ENCODE measurements around the gene CASP2.
A peak's percentile ranks its signal among the peaks of the same experiment; 100 is the strongest.
"Not testable (repeated sequence)": the region's sequence is repeated elsewhere in the genome, so short reads cannot be mapped to it uniquely, and the experiment has no call there.

The CASP2 gene

DNA sequence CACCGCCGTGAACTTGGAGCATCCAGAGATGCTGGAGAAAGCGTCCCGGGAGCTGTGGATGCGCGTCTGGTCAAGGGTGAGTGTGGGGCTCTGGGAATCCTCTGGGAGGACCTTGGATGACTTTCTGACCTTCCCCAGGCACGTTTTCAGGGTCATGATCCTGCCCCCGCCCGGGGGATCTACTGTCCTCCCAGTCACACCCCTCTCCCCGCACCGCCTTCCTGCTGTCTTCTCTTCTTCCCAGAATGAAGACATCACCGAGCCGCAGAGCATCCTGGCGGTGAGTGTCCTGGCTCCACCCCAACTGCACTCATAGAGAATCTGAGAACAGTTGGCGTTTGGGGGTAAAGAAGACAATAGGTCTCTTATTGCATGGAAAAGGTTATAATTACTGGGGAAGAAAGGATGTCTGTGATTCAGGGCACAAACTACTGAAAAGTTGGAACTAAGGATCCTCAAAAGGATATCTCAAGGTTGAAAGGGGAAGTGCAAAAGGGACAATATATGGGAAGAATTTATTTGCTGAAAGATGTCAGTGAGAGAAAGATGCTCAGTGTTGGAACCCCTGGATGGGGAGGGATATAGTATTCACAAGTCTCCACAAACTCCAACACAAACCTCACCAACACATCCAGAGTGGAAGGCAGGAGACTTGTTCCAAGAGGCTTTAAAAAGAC is 23.0 kb upstream of the CASP2 start:
- DNase-seq (ENCODE audit: low spot score) = no peak

DNA sequence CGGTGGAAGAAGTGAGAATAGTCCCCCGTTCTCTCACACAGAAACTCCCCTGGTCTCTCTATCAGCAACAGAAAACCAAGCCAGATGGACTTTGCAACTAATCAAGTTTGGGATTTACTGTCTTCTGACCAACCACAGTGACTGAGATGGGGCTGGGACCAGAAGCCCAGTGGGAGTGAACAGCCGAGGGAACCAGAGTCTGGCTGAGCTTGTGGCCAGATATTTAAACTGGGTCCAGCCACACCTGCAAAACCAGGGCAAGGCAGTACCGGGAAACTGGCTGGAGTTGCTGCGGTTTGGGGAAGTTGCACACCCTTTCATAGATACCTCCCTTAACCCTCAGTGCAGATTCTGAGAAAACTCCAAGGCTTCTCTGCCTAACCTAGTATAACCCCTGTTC is 18.9 kb upstream of the CASP2 start:
- DNase-seq (ENCODE audit: low spot score) = no peak

DNA sequence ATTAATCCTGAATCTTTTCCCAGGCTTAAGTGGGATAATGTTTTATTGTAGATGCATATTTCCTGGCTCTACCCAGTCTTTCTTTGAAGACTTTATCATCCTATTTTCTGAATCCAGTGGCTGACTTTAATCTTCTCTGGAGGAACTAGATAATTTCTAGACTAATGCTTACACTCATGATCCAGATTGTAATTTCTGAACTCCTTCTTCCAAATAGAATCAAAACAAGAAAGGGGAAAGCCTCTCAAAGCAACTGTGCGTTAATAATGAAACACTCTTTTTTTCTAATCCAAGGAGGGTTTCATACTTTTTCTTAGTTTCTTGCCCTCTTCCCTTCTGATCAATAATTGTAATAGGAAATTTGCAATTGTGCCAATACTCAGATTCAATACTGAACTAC is 16.9 kb upstream of the CASP2 start:
- no peak for DNase-seq (ENCODE audit: low spot score)

DNA sequence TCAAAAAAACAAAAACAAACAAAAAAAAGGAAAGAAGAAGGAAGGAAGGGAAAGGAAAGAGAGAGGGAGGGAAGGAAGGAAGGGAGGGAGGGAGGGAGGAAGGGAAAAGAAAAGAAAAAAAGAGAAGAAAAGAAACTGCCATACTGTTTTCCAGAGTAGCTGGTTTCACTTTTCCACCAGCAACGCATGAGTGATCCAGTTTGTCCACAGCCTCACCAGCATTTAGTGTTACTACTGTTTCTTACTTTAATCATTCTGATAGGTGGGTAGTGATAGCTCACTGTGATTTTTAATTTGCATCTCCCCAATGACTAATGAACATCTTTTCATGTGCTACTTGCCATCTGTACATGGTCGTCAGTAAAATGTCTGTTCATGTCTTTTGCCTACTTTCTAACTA is 15.3 kb upstream of the CASP2 start:
- no peak for DNase-seq (ENCODE audit: low spot score)

DNA sequence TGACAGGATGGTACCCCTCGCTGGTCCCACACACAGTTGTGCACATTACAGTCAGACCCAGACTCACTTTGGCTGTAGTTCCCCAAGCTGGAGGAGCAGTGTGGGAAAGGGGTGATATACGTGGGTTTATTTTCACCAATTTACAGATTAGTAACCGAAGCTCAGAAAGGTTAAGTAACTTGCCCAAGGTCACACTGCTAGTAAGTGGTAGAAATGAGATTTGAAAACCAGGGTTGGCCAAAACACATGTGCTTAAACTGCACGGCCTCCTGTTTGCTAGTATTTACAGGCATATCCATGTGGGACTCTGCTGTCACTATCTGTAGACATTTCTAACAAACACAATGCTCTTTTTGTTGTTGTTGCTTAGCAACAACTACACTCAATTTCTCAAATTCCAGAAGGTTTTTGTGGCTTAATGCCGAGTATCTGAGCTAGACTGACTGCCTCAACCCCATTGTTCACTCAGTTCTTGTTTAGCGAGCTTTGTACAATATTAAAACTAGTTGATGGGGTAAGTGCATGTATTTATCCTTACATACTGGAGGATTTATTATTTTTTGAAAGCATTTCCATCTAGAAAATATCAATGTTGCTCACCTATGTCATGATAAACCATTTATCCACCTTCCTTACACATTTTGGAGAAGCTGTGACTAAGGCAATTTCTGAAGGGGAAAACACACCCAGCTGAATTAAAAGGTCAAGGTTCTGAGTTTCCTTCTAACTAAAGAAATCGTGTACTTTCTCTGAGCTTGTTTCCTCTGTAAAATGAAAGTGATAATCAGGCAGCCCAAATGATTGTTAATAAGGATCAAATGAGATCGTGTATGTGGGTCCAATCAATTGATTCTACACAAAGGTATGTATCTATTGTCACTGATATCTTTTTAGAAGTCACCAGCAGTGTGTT is 8.7 kb upstream of the CASP2 start:
- DNase-seq (ENCODE audit: low spot score) = peak; percentile 54

DNA sequence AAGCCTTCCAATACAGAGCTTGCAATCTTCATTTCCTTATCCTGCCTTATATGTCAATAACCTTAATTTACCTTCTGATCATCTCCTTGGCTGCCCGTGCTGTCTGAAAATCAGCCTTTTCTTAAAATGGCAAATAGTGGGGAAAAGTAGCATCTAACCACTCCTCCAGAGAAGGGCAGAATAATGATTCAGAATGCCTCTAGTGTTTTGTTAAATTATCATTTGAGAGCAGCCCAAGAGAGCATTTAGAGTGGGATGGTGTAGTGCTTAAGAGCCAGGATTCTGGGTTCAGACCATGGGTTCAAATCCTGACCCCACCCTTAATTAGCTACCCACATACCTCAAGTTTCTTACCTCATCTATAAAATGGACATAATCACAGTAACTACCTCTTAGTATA is 8.0 kb upstream of the CASP2 start:
- DNase-seq (ENCODE audit: low spot score) = no peak

DNA sequence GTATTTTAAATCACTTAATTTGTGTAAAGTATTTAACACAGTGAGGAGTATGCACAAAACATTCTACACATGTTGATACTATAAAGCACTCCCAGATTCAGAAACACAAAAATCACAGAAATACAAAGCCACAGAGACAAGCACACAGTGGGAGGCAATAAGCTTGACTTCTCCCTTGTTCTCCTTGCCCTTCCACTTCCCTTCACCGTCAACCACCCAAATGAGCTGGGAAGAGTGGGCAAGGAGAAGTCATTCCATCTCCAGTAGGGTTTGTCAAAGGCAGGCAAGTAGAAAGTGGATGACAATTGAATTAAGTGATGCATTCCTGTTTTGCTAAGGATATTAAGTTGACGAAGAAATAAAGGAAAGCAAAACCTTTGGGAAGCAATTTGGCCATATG is 7.6 kb upstream of the CASP2 start:
- no peak for DNase-seq (ENCODE audit: low spot score)

DNA sequence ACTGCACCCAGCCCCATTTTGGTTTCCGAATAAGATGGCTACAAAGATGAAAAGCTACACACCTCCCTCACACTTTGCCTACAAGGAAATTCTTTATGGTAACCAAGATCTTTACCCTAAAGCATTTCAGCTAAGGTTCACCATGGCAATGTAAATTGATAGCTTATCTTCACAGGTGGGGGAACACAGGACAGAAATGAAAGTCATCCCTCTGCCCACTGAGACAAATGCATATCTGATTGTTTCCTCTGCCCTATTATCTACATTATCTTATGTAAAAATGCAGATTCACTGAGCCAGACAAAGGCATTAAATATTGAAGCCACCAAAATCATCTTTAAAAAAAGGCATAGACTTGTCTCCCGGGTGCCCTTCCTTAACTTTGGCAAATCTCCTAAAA is 6.6 kb upstream of the CASP2 start:
- DNase-seq (ENCODE audit: low spot score) = no peak

DNA sequence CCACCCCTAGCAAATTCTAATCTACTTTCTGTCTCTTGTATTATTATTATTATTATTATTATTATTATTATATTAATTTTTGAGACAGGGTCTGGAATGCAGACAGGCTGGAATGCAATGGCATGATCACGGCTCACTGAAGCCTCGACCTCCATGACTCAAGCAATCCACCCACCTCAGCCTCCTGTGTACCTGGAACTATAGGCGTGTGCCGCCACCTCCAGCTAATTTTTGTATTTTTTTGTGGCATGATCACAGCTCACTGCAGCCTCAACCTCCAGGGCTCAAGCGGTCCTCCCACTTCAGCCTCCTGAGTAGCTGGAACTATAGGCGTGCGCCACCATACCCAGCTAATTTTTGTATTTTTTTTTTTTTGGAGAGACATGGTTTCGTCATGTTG is 6.0 kb upstream of the CASP2 start:
- no peak for DNase-seq (ENCODE audit: low spot score)

DNA sequence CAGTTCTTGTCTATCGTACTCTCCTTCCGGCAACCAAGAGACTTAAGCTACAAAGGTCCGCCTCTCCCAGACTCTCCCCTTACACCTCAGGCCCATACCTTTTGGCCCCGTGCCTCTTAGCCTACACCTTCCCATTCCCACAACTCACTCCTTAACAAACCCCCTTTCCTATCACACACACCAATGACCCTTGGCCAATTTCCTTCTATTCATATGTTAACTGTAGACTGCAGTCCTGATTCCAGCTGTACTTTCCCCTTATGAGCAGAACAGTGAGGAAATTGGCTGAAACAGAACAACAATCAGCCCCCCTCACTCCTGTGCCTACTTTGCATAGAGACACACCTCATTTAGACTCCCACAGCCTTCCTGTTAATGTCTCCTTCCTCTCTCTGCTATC is 4.8 kb upstream of the CASP2 start:
- DNase-seq (ENCODE audit: low spot score) = no peak

DNA sequence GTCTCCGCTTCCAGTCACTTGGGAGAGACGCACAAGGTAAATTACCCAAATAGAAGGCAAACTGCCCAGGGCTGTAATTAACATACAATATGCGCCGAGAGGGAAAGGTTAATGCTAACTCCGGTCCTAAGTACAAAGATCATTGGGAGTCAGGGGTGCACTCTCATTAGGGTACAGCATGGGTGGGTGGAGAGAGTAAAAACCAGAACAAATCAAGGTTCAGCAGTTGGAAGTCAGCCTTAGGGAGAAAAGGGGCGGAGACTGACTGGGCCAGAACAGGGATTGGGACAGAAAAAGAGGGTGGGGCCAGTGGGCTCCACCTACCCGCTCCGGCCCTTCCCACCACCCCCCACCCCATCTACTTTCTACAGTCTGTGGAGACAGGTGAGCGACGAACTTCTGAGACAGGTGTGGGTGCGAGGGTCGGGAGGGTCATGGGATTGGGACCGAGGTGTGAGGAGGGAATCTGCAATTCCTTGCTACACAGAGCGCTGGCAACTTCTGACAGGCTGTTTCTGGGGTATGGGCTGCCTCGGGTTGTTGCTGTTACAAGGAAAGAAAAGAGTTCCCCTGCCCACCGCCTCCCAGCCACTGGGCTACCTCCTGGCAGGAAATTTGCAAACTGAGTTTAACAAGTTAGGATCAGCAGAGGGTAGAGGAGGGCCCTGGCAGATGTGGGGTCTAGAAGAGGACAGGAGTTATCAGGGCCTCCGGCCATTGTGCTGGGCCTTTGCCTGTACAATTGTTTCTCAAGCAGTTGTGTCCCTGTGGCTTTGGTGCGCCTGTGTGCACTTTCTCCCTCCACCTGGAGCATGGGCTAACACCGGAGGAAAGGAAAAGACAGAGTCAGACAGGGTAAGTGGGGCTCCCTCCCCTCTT is 3.3 kb upstream of the CASP2 start, which contains the start of gene TMEM139:
Gene TMEM139 (plus strand): TSS at position 368 of the 879 bp plus-strand sequence. CDS start 1,000 bp downstream, outside the sequence.
- no peak for DNase-seq (ENCODE audit: low spot score)

DNA sequence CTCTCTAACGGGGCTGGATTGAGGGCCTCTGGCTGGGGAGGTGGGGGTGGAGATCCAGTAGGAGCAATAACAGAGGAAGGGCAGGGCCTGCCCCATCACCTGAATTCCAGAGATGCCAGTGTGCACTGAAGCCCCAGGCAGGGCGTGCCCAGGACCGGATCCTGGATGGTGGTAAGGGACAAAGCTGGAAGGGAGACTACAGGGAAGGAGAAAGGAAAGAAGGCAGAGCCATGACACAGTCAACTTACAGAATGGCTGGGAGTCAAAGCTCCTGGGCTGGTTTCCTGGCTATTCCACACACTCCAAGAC is 2.7 kb upstream of the CASP2 start:
- DNase-seq (ENCODE audit: low spot score) = no peak

DNA sequence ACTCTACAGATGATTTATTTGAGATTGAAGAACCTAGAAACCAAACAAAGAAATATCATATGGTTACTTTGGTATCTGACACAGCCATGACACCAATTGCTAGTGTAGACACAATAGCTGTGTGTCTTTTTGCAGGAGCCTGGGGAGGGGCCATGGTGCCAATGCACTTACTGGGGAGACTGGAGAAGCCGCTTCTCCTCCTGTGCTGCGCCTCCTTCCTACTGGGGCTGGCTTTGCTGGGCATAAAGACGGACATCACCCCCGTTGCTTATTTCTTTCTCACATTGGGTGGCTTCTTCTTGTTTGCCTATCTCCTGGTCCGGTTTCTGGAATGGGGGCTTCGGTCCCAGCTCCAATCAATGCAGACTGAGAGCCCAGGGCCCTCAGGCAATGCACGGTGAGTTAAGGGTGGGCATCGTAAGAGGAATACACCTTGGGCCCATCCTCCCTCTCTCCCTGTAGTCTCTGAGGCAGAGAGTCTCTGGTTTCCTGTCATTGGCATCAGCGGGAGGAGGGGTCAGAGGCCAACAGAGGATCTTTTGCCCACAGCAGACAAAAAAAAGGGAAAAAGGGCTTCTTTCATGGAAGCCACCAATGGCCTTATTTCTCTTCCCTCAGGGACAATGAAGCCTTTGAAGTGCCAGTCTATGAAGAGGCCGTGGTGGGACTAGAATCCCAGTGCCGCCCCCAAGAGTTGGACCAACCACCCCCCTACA is 2.2 kb upstream of the CASP2 start:
- no peak for DNase-seq (ENCODE audit: low spot score)

DNA sequence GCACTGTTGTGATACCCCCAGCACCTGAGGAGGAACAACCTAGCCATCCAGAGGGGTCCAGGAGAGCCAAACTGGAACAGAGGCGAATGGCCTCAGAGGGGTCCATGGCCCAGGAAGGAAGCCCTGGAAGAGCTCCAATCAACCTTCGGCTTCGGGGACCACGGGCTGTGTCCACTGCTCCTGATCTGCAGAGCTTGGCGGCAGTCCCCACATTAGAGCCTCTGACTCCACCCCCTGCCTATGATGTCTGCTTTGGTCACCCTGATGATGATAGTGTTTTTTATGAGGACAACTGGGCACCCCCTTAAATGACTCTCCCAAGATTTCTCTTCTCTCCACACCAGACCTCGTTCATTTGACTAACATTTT is 1.6 kb upstream of the CASP2 start:
- no peak for DNase-seq (ENCODE audit: low spot score)

DNA sequence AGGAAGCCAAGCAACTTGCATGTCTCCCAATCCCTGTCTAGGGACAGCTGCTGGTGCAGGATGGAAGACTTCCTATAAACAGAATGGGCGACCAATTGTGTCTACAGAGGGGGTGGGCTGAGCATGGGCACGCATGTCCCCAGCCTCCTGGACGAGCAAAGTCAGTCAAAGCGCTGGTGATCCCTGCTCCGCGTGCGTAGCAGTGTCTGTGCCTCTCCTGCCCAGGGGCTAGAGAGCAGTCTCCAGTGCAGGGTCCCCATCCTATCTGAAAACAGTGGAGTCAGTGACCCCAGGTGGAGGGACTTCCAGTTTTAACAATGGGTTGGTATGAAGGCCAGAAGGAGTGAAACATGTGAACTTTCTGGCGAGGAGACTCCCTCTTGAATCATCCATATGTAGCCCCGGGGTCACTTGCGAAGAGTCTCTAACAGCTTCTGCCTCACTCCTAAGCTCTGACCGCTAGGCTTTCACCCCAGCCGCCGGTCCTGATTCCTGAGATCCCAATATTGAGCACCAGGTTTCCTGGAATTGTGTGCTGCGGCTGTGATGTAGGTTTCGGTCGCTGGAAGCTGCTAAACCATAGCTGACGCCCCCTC is 714 bp upstream of the CASP2 start:
- no peak for DNase-seq (ENCODE audit: low spot score)

DNA sequence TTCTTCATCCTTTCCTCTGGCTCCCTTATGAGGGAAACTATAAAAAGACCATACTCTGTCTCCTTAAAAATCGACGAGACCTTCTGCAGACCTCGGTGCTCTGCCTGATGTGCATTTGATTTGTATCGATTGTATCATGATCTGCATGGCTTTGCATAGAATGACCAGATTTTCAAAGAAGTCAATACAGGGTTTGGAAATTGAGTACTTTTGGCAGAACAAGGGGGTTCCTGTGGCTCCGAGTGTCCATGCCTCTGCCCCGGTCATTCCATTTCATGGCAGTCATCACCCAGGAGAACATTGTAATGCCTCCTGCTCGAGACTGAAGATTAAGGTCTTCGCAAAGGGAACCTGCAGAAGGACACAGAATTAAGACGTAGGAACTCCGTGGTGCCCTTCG is 685 bp downstream of the CASP2 start:
- DNase-seq (ENCODE audit: low spot score) = no peak

DNA sequence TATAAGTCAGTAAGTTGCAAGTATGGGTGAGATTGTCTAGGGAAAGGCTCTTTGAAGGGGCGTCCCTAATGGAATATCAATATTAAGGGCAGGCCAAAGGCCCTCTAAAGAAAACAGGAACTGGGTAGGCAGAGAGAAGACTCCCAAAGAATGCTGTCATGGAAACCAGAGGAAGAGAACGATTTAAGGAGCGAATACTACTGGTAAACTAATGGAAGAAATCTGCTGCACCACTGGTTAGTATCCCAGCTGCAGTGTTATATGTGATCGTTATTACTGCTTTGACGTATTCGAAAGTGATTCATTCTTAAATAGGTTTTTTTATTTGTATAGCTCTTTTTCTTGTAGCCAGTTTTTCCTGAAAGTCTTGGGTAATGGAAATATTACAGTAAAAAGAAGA is 1.3 kb downstream of the CASP2 start:
- DNase-seq (ENCODE audit: low spot score) = no peak

DNA sequence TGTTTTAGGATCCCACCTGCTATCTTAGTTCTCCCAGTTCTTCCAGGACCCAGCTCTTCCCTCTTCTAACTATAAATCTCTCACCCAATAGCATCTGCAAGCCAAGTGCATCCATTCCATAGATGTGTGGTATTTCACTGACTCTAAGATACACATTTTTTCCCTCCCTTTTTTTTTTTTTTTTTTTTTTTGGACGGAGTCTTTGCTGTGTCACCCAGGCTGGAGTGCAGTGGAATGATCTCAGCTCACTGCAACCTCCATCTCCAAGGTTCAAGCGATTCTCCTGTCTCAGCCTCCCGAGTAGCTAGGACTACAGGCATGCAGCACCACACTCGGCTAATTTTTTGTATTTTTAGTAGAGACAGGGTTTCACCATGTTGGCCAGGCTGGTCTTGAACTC is 1.7 kb downstream of the CASP2 start:
- DNase-seq (ENCODE audit: low spot score) = not testable (repeated sequence)

DNA sequence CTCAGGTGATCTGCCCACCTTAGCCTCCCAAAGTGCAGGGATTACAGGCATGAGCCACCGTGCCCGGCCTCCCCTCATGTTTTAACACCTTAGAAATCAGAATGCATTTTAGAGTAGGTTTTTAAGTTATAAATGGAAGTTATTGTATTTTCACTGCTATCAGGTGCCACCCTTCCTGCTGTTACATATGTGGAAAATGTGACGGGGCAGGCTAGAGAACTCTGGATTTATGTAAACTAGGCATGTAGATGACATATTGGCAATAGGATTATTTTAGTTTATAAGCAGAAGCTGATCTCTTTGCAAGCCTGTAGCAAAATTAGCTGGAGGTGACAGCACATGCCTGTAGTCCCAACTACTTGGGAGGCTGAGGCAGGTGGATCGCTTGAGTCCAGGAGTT is 2.1 kb downstream of the CASP2 start:
- DNase-seq (ENCODE audit: low spot score) = no peak

DNA sequence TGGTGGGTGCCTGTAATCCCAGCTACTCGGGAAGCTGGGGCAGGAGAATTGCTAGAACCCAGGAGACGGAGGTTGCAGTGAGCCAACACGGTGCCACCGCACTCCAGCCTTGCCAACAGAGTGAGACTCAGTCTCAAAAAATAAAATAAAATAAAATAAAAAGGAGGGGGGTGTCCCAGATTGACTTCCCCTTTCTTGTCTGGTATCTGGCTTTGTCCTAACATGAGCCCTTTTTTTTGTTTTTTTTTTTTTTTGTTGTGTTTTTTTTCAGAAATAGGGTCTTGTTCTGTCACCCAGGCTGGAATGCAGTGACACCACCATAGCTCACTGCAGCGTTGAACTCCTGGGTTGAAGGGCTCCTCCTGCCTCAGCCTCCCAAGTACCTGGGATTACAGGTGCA is 4.7 kb downstream of the CASP2 start:
- no peak for DNase-seq (ENCODE audit: low spot score)

DNA sequence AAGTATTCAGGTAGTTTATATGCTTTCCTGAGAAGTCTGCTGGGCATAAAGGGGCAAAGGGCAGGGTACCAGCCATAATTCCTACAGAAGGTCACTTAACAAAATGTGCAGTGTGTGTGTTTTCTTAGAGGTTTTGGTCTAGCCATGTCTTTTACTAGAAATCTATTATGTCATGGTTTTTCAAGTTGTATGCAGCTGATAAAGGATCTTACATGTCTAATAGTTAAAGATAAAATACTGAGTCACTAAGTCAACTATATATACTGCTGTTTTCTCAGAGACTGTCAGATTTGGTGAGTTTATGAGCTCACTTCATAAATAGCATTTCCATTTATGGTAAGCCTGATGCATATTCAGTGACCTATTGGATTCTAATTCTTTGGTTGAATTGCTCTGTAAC is 7.7 kb downstream of the CASP2 start:
- DNase-seq (ENCODE audit: low spot score) = peak; percentile 46

DNA sequence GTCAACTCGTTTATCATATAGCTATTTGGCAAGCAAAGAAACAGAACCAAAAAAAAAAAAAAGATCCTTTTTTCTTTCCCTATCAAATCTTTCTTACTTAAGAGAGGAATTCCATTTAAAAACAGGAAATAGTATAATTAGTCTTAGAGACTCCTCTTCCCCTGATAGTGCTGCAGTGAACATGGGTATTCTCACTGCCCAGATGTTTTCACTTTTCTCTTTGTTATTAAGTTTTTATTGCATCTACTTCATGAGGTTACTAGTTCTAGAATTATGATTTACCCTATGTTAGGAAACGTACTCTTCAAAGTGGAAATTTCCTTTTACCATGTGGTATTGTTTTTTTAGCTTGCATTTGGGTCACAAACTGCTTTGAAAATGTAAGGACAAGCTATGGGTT is 8.5 kb downstream of the CASP2 start:
- DNase-seq (ENCODE audit: low spot score) = no peak

Data from hepatic stellate cell (primary cell).